Activated T-helper 1 cell treated with anti-CD3 and anti-CD28 coated beads, Interleukin-12 subunit alpha, Interleukin-12 subunit beta, Interleukin-2, Interleukin-4 antibody, amounts not matched to agents 30 ng/mL and 10 ng/mL and 1 ng/mL, durations not matched to agents 14 hours and 24 hours and 36 hours (primary cell): ENCODE data around the gene JADE3. TPM values are rescaled to one million over a fixed set of nuclear protein-coding genes. Genes with fewer than 3 reads are reported as not detected.
A peak's percentile ranks its signal among the peaks of the same experiment; 100 is the strongest.
"Not testable (repeated sequence)": the region's sequence is repeated elsewhere in the genome, so short reads cannot be mapped to it uniquely, and the experiment has no call there.

Experiments
- DNase-seq: peaks from one replicate; pipeline ENCODE4 v3.0.0; 2021; ENCODE audit warnings: low spot score
- H3K27ac Mint-ChIP-seq: one replicate; pipeline ENCODE4 v1.8.0; 2021; ENCODE audit warnings: mild to moderate bottlenecking, mixed read lengths
- H3K27me3 Mint-ChIP-seq: one replicate; pipeline ENCODE4 v1.8.0; 2022; ENCODE audit warnings: mild to moderate bottlenecking, moderate library complexity, mixed read lengths; ENCODE audit not compliant: insufficient read depth
- H3K36me3 Mint-ChIP-seq: one replicate; pipeline ENCODE4 v1.8.0; 2021; ENCODE audit warnings: low read depth, mixed read lengths
- H3K4me1 Mint-ChIP-seq: one replicate; pipeline ENCODE4 v1.8.0; 2021; ENCODE audit warnings: low read depth, mixed read lengths
- H3K4me3 Mint-ChIP-seq: one replicate; pipeline ENCODE4 v1.8.0; 2021; ENCODE audit warnings: mild to moderate bottlenecking, moderate library complexity, mixed read lengths
- H3K9me3 Mint-ChIP-seq: one replicate; pipeline ENCODE4 v1.8.0; 2021; ENCODE audit warnings: mixed read lengths
- intact Hi-C: fragments of 100-400 bp; cut with micrococcal nuclease; formaldehyde crosslinking; loops from one replicate; pipeline ENCODE4 v1.15.1; 2024
- total RNA-seq: library from RNA; stranded (reverse); gene quantifications from 2 replicates; pipeline ENCODE4 v1.2.3, GENCODE V29; 2022

Gene JADE3
- total RNA-seq, 1 donor from 2014 or later = 1.3 TPM

DNA sequence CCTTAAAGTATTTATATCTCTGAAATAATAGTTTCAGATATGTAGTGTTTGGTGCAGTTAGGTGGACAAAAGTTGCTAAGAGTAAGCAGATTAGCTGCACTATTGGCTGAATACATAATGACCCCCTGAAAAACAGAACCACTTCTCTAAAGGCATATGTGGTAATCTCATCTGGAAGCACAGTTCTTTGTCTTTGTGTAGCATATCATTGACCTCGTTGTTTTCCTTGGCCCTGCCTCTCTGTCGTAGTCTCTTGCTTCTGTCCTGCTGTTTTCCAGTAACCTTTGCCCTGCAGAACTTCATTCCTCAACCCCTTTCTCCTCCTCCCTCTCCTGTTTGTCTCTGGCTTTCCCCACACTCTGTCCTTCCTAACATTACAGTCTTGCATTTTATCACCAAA is 41.4 kb downstream of the JADE3 start:
- intact Hi-C loops = no loop called here
- Mint-ChIP-seq H3K27ac (no peak overlapping the region), H3K4me1 (no peaks in the 10 kb centered on the region), H3K9me3 (no peaks in the 10 kb centered on the region), H3K4me3 (no peak overlapping the region), H3K36me3 (no peaks in the 10 kb centered on the region), H3K27me3 (peaks cover 2% of the 10 kb centered on the region)
- DNase-seq = no peak

DNA sequence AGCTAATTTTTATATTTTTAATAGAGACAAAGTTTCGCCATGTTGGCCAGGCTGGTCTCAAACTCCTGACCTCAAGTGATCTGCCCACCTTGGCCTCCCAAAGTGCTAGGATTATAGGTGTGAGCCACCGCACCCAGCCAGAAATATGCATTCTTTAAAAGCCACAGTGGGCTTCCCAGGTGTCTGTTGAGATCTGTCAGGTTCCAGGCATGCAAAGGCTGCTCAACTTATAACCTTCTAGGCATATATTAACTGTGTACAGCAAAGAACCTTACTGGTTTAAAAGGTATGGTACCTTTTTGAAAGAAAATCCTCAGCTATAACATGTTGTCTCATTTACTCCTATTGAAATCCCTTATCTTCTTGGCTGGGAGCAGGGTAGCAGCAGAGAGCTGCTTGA is 42.5 kb downstream of the JADE3 start:
- Mint-ChIP-seq H3K4me1 (no peaks in the 10 kb centered on the region), H3K27me3 (peaks cover 2% of the 10 kb centered on the region), H3K27ac (no peak overlapping the region), H3K4me3 (no peak overlapping the region), H3K9me3 (no peaks in the 10 kb centered on the region), H3K36me3 (no peaks in the 10 kb centered on the region)
- DNase-seq = no peak
- intact Hi-C loops = no loop called here

DNA sequence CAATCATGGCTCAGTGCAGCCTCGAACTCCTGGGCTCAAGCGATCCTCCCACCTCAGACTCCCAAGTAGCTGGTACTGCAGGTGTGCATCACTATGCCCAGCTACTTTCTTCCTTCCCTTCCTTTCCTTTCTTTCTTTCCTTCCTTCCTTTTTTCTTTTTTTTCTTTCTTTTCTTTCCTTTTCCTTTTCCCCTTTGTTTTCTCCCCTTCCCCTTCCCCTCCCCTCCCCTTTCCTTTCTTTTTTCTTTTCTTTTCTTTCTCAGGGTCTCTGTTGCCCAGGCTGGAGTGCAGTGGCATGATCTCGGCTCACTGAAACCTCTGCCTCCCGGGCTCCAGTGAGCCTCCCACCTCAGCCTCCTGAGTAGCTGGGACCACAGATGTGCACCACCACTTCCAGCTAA is 44.4 kb downstream of the JADE3 start:
- H3K36me3 Mint-ChIP-seq, H3K4me1 Mint-ChIP-seq, H3K9me3 Mint-ChIP-seq, H3K27ac Mint-ChIP-seq, H3K4me3 Mint-ChIP-seq, DNase-seq, intact Hi-C loops, H3K27me3 Mint-ChIP-seq: not testable (repeated sequence)

DNA sequence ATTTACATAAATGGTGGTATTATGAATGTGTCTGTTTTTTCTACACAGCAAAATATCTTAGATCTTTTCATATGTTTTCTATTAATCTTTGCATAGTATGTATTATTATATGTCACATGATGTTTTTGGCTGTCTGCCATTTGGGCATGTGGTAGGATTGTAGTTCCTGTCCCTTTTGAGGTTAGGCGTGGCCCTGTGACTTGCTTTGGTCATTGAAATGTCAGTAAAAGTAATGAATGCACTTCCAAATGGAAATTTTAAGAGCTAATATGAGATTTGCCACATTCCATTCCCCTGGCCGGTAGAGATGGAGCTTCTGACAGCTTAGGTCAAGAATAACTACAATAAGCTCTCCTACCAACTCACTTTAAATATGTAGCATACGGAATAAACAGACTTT is 45.1 kb downstream of the JADE3 start:
- intact Hi-C loops = no loop called here
- Mint-ChIP-seq H3K36me3 (no peaks in the 10 kb centered on the region), H3K27me3 (peaks cover 2% of the 10 kb centered on the region), H3K9me3 (no peaks in the 10 kb centered on the region), H3K4me1 (no peaks in the 10 kb centered on the region), H3K27ac (no peak overlapping the region), H3K4me3 (no peak overlapping the region)
- DNase-seq = no peak

DNA sequence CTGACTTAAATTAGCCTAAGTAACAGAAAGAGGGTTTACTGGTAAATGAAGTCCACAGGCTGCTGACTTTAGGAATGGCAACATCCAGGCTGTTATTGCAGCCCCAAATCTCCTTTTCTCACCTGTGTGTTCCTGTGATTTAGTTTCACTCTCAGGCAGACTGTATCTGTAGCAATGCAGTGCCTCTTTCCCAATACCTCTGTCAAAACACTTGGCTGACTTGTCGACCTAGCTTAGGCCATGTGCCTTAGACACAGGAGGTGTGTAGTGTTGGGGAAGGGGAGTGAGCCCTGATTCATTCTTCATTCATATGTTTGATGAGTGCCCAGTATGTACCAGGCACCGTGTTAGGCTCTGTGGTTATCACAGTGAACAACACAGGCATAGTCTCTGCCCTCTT is 46.9 kb downstream of the JADE3 start:
- H3K4me3 Mint-ChIP-seq = no peak overlapping the region
- H3K9me3 Mint-ChIP-seq = no peaks in the 10 kb centered on the region
- intact Hi-C loops = no loop called here
- DNase-seq = no peak
- no peaks in the 10 kb centered on the region for H3K27me3 Mint-ChIP-seq
- no peak overlapping the region for H3K27ac Mint-ChIP-seq
- no peaks in the 10 kb centered on the region for H3K4me1 Mint-ChIP-seq
- no peaks in the 10 kb centered on the region for H3K36me3 Mint-ChIP-seq

DNA sequence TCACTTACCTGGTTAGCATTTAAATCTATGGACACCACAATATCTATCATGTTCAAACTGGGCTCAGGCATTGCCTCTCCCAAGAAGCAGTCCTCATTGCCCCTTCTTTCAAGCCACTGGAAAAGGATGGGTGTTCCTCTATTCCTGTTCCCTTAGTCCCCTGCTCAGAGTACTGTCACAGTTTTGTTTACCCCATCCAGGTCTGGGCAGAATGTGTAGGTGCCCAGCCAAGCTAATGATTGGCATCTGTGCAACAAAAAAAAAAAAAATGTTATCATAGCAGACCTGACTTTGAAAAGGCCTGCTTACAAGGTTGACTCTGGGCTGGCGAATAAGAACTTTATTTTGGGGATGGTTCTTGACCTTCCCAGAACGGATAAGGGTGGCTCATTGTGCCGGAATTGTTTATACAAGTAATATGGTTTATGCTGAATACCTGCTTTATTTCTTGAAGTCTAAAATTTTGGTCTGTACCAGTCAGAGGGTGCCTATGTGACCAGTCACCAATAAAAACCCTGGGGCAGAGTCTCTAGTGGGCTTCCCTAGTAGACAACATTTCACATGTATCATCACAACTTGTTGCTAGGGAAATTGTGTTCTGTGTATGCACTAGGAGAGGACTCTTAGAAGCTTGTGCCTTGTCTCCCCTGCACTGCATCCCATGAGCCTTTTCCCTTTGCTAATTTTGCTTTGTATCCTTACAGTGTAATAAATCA is 47.9 kb downstream of the JADE3 start:
- H3K4me1 Mint-ChIP-seq = peaks cover 3% of the 10 kb centered on the region
- H3K27me3 Mint-ChIP-seq = no peaks in the 10 kb centered on the region
- H3K9me3 Mint-ChIP-seq = no peaks in the 10 kb centered on the region
- H3K36me3 Mint-ChIP-seq = no peaks in the 10 kb centered on the region
- no peak overlapping the region for H3K4me3 Mint-ChIP-seq
- DNase-seq = no peak
- intact Hi-C loops = no loop called here
- no peak overlapping the region for H3K27ac Mint-ChIP-seq

DNA sequence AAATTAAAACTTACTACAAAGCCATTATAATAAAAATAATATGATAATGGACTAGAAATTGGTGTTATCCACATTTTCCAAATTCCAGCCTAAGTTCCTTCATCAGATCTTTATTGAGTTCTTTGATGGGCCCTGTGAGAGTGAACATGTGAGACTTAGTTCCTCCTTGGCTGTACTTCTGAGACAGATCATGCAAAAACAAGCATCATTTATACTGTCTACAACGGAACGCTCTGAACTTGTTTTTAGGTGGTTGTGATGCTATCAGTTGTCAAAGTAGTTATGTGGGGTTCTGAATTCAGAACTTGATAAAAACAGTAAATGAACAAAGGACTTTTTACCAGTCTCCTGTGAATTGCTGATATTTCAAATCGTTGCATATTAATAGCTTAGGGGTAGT is 48.9 kb downstream of the JADE3 start:
- H3K27ac Mint-ChIP-seq = no peak overlapping the region
- intact Hi-C loops = no loop called here
- no peaks in the 10 kb centered on the region for H3K9me3 Mint-ChIP-seq
- no peak for DNase-seq
- no peaks in the 10 kb centered on the region for H3K36me3 Mint-ChIP-seq
- H3K27me3 Mint-ChIP-seq = no peaks in the 10 kb centered on the region
- peaks cover 5% of the 10 kb centered on the region for H3K4me1 Mint-ChIP-seq
- no peak overlapping the region for H3K4me3 Mint-ChIP-seq

DNA sequence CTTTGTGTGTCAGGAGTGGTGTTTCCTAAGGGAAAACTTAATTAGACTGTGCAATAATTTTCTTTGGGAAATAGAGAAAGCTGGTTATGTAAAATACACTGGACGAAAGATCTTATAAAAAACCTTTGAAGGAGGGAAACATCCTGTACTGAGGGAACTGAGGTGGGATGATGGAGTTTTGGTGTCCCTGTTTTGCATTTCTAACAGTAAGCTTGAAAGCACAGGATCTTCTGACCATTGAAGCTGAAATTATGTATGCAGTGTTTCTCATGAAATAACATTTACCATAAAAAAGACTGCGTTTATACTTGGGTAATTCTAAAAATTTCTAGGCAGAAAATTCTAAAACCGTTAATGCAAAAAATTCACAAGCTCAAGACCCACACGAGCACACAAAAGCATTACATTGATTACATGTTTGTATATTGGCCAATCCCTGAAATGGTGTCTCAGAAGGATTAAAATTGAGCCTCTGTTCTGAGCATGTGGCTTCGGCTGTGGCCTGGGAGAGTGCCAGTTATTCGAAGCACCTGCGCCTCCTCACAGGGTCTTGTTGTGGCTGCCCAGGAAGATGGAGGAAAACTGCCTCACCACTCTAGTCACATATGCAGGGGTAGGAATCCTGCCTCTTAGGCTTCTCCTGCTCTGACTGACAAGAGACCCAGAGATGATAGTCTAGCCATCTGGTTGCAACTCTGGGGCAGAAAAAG is 49.5 kb downstream of the JADE3 start:
- H3K9me3 Mint-ChIP-seq = no peaks in the 10 kb centered on the region
- intact Hi-C loops = no loop called here
- DNase-seq = no peak
- H3K27me3 Mint-ChIP-seq = no peaks in the 10 kb centered on the region
- H3K36me3 Mint-ChIP-seq = no peaks in the 10 kb centered on the region
- H3K4me1 Mint-ChIP-seq = peaks cover 9% of the 10 kb centered on the region
- H3K27ac Mint-ChIP-seq = no peak overlapping the region
- no peak overlapping the region for H3K4me3 Mint-ChIP-seq

DNA sequence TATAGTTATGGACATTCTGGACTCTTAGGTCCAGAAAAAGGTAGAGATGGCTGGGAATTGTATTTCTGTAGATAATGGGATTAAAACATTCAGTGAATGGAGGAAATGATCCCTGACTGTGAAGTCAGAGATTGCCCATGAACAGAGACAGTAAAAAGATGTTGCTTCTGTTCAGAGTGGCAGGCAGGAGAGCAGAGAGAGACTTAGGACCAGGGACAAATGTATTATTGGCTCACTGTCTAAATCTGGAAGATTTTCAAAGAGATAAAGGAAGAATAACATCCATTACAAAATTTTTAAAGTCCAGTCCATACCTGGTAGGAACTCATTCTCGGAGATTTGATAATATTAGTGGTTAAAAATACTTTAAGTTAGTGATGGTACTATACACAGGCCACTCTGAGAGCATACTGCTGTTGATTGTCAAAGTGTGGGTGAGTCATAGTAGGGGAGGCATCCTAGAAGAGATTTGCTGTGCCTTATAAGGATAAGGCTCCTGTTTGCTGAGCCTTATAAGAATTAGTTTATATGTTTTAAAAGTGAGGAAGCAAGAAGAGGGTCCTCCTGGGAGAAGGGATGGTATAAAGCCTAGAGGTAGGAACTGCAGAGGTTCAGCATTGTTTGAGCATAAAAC is 53.0 kb downstream of the JADE3 start:
- no peak for DNase-seq
- H3K27me3 Mint-ChIP-seq = peaks cover 2% of the 10 kb centered on the region
- peaks cover 10% of the 10 kb centered on the region for H3K4me1 Mint-ChIP-seq
- H3K9me3 Mint-ChIP-seq = no peaks in the 10 kb centered on the region
- intact Hi-C loops = no loop called here
- no peak overlapping the region for H3K27ac Mint-ChIP-seq
- H3K4me3 Mint-ChIP-seq = no peak overlapping the region
- no peaks in the 10 kb centered on the region for H3K36me3 Mint-ChIP-seq

DNA sequence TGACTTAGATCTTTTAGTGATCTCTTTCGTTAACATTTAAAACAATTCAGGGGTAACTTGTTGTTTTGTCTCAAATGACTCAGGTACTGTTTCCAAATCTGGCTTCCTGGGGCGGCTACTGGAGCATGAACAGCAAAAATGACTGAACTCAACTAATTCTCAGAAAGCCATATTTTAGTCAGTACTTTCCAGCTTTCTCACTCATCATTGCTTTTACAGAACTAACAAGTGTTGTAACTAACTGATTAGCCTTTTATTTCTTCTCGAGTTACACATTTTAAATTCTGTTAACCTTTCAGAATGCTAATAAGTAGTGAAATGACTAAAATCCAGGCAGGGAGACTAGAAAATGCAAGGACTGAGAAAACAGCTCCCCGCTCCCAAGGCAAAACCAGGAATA is 55.3 kb downstream of the JADE3 start:
- Mint-ChIP-seq H3K27me3 (peaks cover 2% of the 10 kb centered on the region), H3K9me3 (no peaks in the 10 kb centered on the region), H3K27ac (peak overlapping the region; percentile 35), H3K4me1 (peaks cover 10% of the 10 kb centered on the region), H3K4me3 (no peak overlapping the region), H3K36me3 (no peaks in the 10 kb centered on the region)
- DNase-seq = no peak
- intact Hi-C loops = no loop called here

DNA sequence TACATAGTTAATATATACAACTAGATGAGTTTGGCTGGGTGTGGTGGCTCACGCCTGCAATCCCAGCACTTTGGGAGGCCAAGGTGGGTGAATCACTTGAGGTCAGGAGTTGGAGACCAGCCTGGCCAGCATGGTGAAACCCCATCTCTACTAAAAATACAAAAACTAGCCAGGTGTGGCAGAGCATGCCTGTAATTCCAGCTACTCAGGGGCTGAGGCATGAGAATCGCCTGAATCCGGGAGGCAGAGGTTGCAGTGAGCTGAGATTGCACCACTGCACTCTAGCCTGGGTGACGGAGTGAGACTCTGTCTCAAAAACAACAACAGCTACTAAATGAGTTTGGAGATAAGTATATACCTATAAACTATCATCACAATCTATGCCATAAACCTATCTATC is 64.8 kb downstream of the JADE3 start:
- H3K36me3 Mint-ChIP-seq, H3K4me1 Mint-ChIP-seq, H3K27me3 Mint-ChIP-seq, DNase-seq, intact Hi-C loops, H3K27ac Mint-ChIP-seq, H3K4me3 Mint-ChIP-seq, H3K9me3 Mint-ChIP-seq: not testable (repeated sequence)

DNA sequence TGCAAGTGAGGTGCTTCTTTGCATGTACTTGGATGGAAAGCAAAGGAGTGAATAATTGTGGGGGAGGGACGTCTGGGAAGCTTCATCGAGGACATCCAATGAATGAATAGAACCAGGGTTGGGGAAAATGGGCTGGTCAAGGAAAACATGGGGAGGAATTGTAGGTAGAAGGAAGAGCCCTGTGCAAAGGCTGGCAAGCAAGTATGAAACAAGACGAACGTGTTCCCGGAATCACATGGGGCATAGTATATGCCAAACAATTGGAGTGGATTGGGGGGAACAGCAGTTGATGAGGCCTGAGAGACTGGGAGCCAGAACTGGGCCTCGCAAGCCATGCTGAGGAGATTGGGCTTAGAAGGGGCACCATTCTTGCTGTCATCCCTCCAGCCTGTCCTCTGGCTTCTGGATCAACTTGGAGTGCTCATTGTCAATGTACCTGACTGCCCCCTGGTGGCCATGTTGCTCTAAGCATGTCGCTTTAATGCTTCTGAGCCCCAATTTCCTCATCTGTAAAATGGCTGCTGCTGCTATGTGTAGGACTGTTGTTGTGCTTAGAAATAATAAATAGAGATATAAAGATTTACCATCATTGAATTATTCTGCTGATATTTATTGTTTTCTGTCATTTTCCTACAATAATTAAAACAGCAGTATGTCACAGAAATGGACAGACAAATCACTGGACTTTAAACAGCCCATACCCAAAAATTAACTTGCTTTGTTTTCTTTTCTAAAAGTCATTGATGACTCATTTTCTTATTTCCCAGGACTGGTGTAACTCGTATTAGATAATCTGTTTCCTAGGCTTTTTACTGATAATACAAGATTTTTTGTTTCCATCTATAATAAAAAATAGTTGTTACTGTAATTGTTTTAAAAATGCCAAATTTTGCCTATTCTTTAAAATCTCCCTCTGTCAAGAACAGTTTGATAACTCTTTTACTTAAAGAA is 66.4 kb downstream of the JADE3 start:
- DNase-seq = peak; percentile 34
- intact Hi-C loops = loop anchor here (1.0 to 2.0 kb wide), 4 partner anchors 66 to 219 kb away; partner anchors contain the start of genes JADE3, RP2 and SLC9A7
- H3K9me3 Mint-ChIP-seq = no peaks in the 10 kb centered on the region
- no peaks in the 10 kb centered on the region for H3K36me3 Mint-ChIP-seq
- no peaks in the 10 kb centered on the region for H3K4me1 Mint-ChIP-seq
- no peak overlapping the region for H3K4me3 Mint-ChIP-seq
- peaks cover 4% of the 10 kb centered on the region for H3K27me3 Mint-ChIP-seq
- H3K27ac Mint-ChIP-seq = no peak overlapping the region
